GM18873 (cell line): ENCODE data around the gene USP40.

Experiments used
- ATAC-seq: cut with Tn5 transposase; IDR thresholded peaks from one replicate; pipeline ENCODE4 v1.9.1; 2021; ENCODE audit warnings: mild to moderate bottlenecking, moderate library complexity, moderate number of reproducible peaks; ENCODE audit not compliant: unreplicated experiment, low FRiP score

USP40 gene

GRCh38 chr2:233556881-233557736 is 9.5 kb downstream of the USP40 start:
- ATAC-seq = no peak

- ATAC-seq = no peak
Measured at GRCh38 chr2:233553366-233553765, 13.2 kb downstream of the USP40 start.

GRCh38 chr2:233551491-233551890 is 15.1 kb downstream of the USP40 start:
- ATAC-seq = no peak

- ATAC-seq = no peak
Measured at GRCh38 chr2:233546774-233547173, 19.8 kb downstream of the USP40 start.

- no peak for ATAC-seq
Measured at GRCh38 chr2:233546101-233546500, 20.5 kb downstream of the USP40 start.

GRCh38 chr2:233544200-233544610 is 22.4 kb downstream of the USP40 start:
- ATAC-seq = no peak

GRCh38 chr2:233542507-233542906 is 24.1 kb downstream of the USP40 start:
- ATAC-seq = no peak

- no peak for ATAC-seq
Measured at GRCh38 chr2:233538741-233539140, 27.8 kb downstream of the USP40 start.

- no peak for ATAC-seq
Measured at GRCh38 chr2:233535271-233535670, 31.3 kb downstream of the USP40 start.

GRCh38 chr2:233532971-233533370 is 33.6 kb downstream of the USP40 start:
- ATAC-seq = no peak

- ATAC-seq = no peak
Measured at GRCh38 chr2:233531955-233532354, 34.6 kb downstream of the USP40 start.

- ATAC-seq = no peak
Measured at GRCh38 chr2:233530381-233530780, 36.2 kb downstream of the USP40 start.

GRCh38 chr2:233528182-233528581 is 38.4 kb downstream of the USP40 start:
- no peak for ATAC-seq

GRCh38 chr2:233525791-233526190 is 40.8 kb downstream of the USP40 start:
- ATAC-seq = no peak

- peak; percentile 89 for ATAC-seq
Measured at GRCh38 chr2:233519787-233520611, 46.6 kb downstream of the USP40 start.

- no peak for ATAC-seq
Measured at GRCh38 chr2:233513953-233514655, 52.5 kb downstream of the USP40 start.

GRCh38 chr2:233503947-233504637 is 62.5 kb downstream of the USP40 start:
- no peak for ATAC-seq

- no peak for ATAC-seq
Measured at GRCh38 chr2:233503481-233503880, 63.1 kb downstream of the USP40 start.

GRCh38 chr2:233501198-233502076 is 65.1 kb downstream of the USP40 start:
- no peak for ATAC-seq
